HG02678 (cell line): ENCODE results near the gene PDCD10.

ENCODE experiments used
- ATAC-seq: cut with Tn5 transposase; IDR thresholded peaks from one replicate; pipeline ENCODE4 v1.9.1; 2021; ENCODE audit warnings: mild to moderate bottlenecking, moderate library complexity; ENCODE audit not compliant: unreplicated experiment

PDCD10 gene

GRCh38 chr3:167735233-167736138 lies 794 bp upstream of the PDCD10 start, which contains the start of gene SERPINI1:
SERPINI1 (plus strand) TSS chr3:167735721; CDS start chr3:167789129, 53,408 bp downstream.
- ATAC-seq = peak; percentile 58

- no peak for ATAC-seq
Observed at GRCh38 chr3:167733961-167734497, 663 bp downstream of the PDCD10 start.

- no peak for ATAC-seq
Observed at GRCh38 chr3:167732313-167733065, 2.2 kb downstream of the PDCD10 start.

- ATAC-seq = no peak
Observed at GRCh38 chr3:167731393-167731792, 3.3 kb downstream of the PDCD10 start.

- ATAC-seq = no peak
Observed at GRCh38 chr3:167729591-167729990, 5.1 kb downstream of the PDCD10 start.

GRCh38 chr3:167728632-167729323 lies 5.9 kb downstream of the PDCD10 start:
- ATAC-seq = no peak

- no peak for ATAC-seq
Observed at GRCh38 chr3:167728176-167728575, 6.5 kb downstream of the PDCD10 start.

- no peak for ATAC-seq
Observed at GRCh38 chr3:167723872-167724271, 10.8 kb downstream of the PDCD10 start.

GRCh38 chr3:167723025-167723512 lies 11.6 kb downstream of the PDCD10 start:
- no peak for ATAC-seq

- no peak for ATAC-seq
Observed at GRCh38 chr3:167718582-167718981, 16.1 kb downstream of the PDCD10 start.

GRCh38 chr3:167716920-167717319 lies 17.8 kb downstream of the PDCD10 start:
- ATAC-seq = no peak

GRCh38 chr3:167714871-167715270 lies 19.8 kb downstream of the PDCD10 start:
- no peak for ATAC-seq

- ATAC-seq = no peak
Observed at GRCh38 chr3:167712445-167712844, 22.2 kb downstream of the PDCD10 start.

- ATAC-seq = no peak
Observed at GRCh38 chr3:167711439-167711838, 23.3 kb downstream of the PDCD10 start.

- no peak for ATAC-seq
Observed at GRCh38 chr3:167710552-167710951, 24.1 kb downstream of the PDCD10 start.

- no peak for ATAC-seq
Observed at GRCh38 chr3:167709690-167710089, 25.0 kb downstream of the PDCD10 start.

GRCh38 chr3:167705840-167706239 lies 28.9 kb downstream of the PDCD10 start:
- ATAC-seq = no peak

GRCh38 chr3:167700926-167701325 lies 33.8 kb downstream of the PDCD10 start:
- no peak for ATAC-seq

GRCh38 chr3:167700046-167700445 lies 34.6 kb downstream of the PDCD10 start:
- no peak for ATAC-seq

- ATAC-seq = no peak
Observed at GRCh38 chr3:167694121-167694520, 40.6 kb downstream of the PDCD10 start.

- ATAC-seq = peak; percentile 100
Observed at GRCh38 chr3:167691366-167691765, 43.3 kb downstream of the PDCD10 start.
